GM18502 (cell line): ENCODE results near the gene ABI3BP.

ENCODE experiments used
- ATAC-seq: cut with Tn5 transposase; IDR thresholded peaks from one replicate; pipeline ENCODE4 v1.9.1; 2021; ENCODE audit warnings: mild to moderate bottlenecking; ENCODE audit not compliant: unreplicated experiment, poor library complexity

ABI3BP gene

DNA sequence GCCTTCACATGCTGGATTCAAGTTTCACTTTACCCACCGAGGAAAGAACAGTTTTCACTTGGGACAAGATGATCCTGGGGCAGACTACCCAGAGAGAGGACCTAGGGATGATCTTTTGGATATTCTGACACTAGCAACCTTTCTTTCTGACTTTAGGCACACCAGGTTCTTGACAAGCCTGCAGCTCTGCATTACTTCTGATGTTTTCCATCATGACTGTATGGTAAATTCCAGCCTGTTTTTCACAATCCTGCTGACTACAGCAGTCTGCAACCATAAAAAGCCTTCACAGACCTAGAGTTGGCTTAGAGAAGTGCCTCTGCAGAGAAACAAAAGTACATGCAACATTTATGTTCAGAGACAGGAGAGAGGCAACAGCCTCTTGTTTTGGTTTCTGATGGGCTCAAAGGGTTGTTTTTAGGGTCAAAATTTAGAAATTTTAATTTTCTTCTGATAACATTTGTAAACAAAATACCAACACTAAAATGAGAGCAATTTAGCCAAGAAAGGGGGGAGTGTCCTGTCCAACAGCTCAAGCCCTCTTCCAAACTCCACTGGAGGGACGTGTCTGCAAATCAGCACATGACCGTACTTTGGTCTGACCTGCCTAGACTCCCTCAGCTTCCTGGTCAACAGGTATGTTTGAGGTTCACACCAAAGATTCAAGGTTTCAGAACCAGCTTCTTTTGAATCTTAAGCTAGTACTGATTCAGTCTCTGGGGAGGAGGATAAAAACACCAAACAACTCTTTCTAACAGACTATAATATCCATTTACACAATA lies 799 bp downstream of the ABI3BP start:
- ATAC-seq, result no peak

DNA sequence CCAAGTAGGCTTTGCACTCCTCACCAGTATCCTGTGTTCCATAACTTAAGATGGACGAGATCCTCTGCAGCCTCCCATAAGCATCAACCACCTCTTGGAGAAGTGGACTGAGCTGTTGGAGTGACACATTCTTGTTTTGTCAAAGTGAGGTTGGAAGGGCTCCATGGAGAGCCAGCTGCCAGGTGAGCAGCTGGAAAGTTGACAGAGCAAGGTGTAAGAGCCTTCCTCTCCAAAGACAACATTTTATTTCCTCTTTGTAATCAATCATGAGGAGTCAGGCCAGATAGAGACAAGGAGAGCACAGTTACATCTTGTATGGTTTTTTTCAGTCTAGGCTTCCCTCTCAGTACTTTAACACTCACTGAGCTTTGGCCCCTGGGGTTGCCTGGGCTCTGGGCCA lies 5.1 kb downstream of the ABI3BP start:
- ATAC-seq, result no peak

DNA sequence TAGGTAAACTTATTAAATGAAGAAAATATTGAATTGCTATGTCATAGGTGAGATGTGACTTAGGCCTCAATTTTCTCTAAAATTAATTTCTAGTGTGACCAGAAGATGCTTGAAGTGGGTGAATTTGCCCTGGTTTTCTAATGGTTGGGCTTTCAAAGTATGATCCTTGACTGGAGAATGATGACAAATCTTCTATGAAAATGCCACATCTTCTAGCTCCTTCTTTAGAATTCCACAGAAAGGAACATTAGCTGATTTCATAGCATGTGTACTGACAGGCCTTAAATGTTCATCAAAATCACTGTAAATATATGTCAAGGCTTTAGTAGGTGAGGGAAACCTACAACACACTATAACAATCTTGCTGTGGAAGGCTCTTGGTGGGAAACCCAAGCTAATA lies 8.9 kb downstream of the ABI3BP start:
- ATAC-seq, result no peak

DNA sequence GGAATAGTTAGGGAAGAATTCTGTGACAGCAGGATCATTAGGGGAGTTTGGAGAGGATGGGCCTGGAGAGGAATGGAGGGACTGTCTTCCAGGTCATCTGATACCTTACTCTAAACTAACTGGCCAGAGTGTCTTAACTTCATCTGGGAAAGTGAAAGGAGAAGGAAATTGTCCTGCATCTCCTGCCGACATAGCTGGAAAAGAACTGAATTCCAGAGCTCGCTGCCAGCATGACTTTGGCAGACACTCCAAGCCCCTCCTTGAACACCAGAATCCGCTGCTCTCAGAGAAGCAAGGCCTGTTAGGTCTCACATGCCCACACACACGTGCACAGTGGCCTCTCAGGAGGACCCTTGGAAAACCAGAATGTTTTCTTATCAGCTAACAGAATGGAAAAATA lies 10.5 kb downstream of the ABI3BP start:
- ATAC-seq, result no peak

- no peak for ATAC-seq
Observed at GRCh38 chr3:100981164-100981911, 11.9 kb downstream of the ABI3BP start.

- no peak for ATAC-seq
Observed at GRCh38 chr3:100978011-100978659, 15.1 kb downstream of the ABI3BP start.

DNA sequence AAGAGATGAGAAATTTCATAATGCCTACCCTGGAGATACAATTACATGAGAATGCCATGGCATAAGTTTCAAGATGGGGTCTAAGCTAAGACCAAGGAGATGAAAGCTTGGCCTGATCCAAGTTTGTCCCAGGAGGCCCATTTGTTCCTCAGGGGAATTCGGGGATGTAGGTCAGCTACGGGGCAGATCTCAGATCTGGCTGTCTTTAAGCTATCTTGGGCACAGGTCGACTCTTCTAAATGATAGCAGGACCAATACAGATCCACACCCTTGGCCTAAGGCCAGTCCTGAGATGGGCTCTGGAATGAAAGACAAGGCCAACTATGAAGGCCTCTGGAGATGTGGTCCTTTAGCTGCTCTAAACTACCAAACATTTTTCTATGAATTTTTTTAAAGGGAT lies 16.6 kb downstream of the ABI3BP start:
- ATAC-seq, result no peak

DNA sequence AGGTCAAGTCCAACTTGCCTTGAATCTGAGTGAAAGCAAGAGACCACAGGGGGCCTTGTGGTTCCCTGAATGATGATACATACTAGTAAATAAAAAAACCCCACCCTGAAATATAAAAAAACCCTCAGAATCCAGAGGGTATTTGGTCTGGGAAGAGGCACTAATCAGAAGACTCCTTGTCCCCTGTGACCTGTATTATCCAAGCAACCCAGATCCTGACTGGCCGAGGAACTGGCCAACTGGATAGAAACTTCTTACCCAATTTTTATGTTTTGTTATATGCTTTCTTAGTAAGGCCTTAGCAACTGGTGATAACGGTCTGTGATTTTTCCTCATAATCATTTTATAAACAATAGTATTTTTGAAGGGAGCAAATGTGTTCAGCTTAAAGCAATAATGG lies 17.5 kb downstream of the ABI3BP start:
- no peak for ATAC-seq

- ATAC-seq, result no peak
Observed at GRCh38 chr3:100973594-100973993, 19.6 kb downstream of the ABI3BP start.

- no peak for ATAC-seq
Observed at GRCh38 chr3:100972867-100973266, 20.4 kb downstream of the ABI3BP start.

- ATAC-seq, result no peak
Observed at GRCh38 chr3:100972301-100972844, 20.8 kb downstream of the ABI3BP start.

DNA sequence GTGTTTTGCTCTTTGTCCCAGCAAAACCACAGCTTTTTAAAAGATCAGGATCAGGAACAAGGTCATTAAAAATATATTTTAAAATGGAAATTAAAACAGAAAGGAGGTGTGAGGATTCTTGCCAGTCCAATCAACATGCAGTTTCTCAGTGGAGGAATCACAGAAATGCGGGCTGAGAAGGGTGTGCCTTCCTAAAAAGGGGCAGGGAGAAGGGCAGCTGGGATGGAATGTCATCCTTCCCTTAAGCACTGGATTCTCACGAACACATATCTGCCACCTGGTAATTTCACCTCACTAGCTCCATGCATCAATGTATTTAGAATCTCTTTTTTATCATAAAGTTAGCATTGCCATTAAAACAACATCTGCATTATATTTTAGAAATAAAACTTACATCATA lies 21.4 kb downstream of the ABI3BP start:
- no peak for ATAC-seq

DNA sequence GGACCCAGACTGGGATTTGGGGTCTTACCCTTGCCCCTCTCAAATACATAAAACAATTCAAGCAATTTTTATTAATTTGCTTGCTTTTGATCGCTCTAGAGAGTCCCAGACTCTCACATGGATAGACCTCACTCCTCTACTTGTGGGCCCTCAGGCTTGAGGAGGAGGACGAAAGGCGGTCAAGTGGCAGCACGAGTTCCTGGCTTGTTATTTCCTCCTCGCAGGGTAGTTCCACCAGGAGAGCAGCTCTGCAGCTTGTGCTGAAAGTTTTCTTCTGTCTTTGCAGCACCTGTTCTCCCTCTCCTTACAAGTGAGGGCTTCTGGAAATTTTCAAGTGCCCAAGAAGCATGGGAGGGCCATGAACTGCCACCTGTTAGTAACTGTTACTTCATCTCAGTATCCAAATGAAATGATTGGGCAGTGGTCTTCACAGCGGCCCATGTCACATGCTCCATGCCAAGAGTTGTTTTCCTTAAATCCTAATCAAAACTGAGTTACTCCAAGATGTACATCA lies 22.7 kb downstream of the ABI3BP start:
- no peak for ATAC-seq

- no peak for ATAC-seq
Observed at GRCh38 chr3:100968932-100969906, 24.0 kb downstream of the ABI3BP start.

- ATAC-seq, result no peak
Observed at GRCh38 chr3:100966807-100967206, 26.4 kb downstream of the ABI3BP start.

- no peak for ATAC-seq
Observed at GRCh38 chr3:100966049-100966491, 27.2 kb downstream of the ABI3BP start.

DNA sequence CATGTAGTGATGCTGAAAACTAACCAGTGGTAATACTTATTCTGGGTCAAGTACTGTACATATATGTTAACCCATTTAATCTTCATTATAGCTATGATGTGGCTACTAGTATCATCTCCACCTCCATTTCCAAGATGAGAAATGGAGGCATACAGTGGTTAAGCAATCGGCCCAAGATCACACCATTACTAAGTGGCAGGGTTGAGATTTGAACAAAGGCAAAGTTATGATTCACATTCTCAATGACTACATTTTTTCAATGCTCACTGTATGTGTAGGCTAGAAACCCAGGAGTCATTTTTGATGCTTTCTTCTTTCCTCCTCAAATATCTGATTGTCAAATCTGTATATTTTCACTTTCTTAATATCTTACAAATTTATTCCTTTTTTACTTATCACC lies 30.2 kb downstream of the ABI3BP start:
- no peak for ATAC-seq

- ATAC-seq, result no peak
Observed at GRCh38 chr3:100957261-100957986, 35.8 kb downstream of the ABI3BP start.

- ATAC-seq, result no peak
Observed at GRCh38 chr3:100956276-100956675, 36.9 kb downstream of the ABI3BP start.
